Measurements from ENCODE around the gene FTMT.
"Not testable (repeated sequence)": the region's sequence is repeated elsewhere in the genome, so short reads cannot be mapped to it uniquely, and the experiment has no call there.

The FTMT gene

DNA sequence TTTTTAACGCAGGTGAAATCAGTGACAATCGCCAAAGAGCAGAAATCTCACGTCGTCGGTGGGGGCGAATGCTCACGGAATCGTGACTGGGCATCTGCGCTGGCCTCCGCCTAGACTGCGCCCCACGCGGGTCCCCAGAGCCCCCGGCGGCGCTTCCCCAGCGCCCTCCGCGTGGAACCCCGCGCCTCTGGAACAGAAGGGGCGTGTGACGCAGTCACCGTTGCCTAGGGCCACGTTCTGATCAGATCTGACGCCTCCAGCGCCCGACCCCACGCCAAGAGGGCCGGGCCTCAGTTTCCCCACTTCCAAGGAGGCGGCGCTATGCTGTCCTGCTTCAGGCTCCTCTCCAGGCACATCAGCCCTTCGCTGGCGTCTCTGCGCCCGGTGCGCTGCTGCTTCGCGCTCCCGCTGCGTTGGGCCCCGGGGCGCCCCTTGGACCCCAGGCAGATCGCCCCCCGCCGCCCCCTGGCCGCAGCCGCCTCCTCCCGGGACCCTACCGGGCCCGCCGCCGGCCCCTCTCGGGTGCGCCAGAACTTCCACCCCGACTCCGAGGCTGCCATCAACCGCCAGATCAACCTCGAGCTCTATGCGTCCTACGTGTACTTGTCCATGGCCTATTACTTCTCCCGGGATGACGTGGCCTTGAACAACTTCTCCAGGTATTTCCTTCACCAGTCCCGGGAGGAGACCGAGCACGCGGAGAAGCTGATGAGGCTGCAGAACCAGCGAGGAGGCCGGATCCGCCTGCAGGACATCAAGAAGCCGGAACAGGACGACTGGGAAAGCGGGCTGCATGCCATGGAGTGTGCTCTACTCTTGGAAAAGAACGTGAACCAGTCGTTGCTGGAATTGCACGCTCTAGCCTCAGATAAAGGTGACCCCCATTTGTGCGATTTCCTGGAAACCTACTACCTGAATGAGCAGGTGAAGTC is at the start of gene FTMT:
TSS of gene FTMT (plus strand) at position 240 of the 932 bp plus-strand sequence. CDS start at position 322, 82 bp downstream.
- Histone ChIP-seq H3K27me3 (ENCODE audit: control insufficient read depth, insufficient read depth, low read length) (no peaks in the 10 kb centered on the region), H3K9me3 (ENCODE audit: control insufficient read depth, insufficient read depth, low read length) (no peaks in the 10 kb centered on the region), H3K9ac (ENCODE audit: low read depth, low read length) (no peak within 1 kb of the TSS)

DNA sequence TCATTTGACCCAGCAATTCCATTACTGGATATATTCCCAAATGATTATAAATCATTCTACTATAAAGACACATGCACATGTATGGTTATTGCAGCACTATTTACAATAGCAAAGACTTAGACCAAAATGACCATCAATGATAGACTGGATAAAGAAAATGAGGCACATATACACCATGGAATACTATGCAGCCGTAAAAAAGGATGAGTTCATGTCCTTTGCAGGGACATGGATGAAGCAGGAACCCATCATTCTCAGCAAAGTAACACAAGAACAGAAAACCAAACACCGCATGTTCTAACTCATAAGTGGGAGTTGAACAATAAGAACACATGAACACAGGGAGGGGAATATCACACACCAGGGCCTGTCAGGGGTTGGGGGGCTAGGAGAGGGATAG is 46.4 kb upstream of the FTMT start:
- not testable (repeated sequence) for H3K36me3 ChIP-seq (ENCODE audit: control insufficient read depth, insufficient read depth, low read length); H3K27me3 ChIP-seq (ENCODE audit: control insufficient read depth, insufficient read depth, low read length); H3K4me3 ChIP-seq (ENCODE audit: low read depth, low read length); H3K9me3 ChIP-seq (ENCODE audit: control insufficient read depth, insufficient read depth, low read length); H3K4me1 ChIP-seq (ENCODE audit: control insufficient read depth, insufficient read depth, low read length); H3K9ac ChIP-seq (ENCODE audit: low read depth, low read length)

More for the DNA sequence above, at the start of gene FTMT:
- Histone ChIP-seq H3K4me1 (ENCODE audit: control insufficient read depth, insufficient read depth, low read length) (peaks cover 8% of the 10 kb centered on the region), H3K36me3 (ENCODE audit: control insufficient read depth, insufficient read depth, low read length) (no peaks in the 10 kb centered on the region), H3K4me3 (ENCODE audit: low read depth, low read length) (no peak within 1 kb of the TSS)

DNA sequence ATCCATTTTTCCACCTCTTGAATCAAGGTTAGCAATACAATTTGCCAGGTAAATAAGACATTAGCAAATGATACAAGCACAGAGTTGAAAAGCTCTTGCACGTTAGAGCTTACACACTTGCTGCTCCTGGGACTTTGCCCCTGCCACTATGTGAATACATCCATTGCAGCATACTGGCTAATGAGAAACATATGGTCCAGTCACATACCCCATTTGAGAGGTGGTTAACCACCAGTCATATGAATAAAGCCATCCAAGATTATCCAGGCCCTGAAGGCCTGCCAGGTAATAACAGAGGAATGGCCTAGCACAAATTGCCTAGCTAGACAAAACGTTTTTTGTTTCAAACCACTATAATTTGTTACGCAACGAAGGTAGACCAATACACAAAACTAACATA is 45.8 kb upstream of the FTMT start:
- Histone ChIP-seq H3K4me3 (ENCODE audit: low read depth, low read length) (no peak overlapping the region), H3K27me3 (ENCODE audit: control insufficient read depth, insufficient read depth, low read length) (no peaks in the 10 kb centered on the region), H3K9me3 (ENCODE audit: control insufficient read depth, insufficient read depth, low read length) (no peaks in the 10 kb centered on the region), H3K4me1 (ENCODE audit: control insufficient read depth, insufficient read depth, low read length) (no peaks in the 10 kb centered on the region), H3K9ac (ENCODE audit: low read depth, low read length) (no peak overlapping the region), H3K36me3 (ENCODE audit: control insufficient read depth, insufficient read depth, low read length) (no peaks in the 10 kb centered on the region)

DNA sequence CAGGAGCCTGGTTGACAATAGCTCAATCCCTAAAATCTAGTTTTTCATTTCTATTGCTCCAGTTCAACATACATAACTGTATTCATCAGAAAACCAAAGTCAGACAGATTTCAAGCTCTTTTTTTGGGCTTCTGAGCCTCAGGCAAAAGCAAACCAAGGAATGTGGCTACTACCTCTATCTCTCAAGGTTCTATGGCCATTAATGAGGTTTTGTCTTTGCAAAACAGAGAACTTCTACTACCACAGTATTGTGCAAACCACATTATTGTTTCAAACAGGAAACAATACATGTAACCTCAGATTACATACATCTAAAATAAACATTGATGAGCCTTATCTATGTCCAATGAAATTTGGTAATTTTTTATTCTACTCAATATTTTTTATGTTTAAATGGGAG is 35.5 kb upstream of the FTMT start:
- no peaks in the 10 kb centered on the region for H3K9me3 ChIP-seq (ENCODE audit: control insufficient read depth, insufficient read depth, low read length)
- no peaks in the 10 kb centered on the region for H3K27me3 ChIP-seq (ENCODE audit: control insufficient read depth, insufficient read depth, low read length)
- no peak overlapping the region for H3K9ac ChIP-seq (ENCODE audit: low read depth, low read length)
- no peaks in the 10 kb centered on the region for H3K36me3 ChIP-seq (ENCODE audit: control insufficient read depth, insufficient read depth, low read length)
- H3K4me3 ChIP-seq (ENCODE audit: low read depth, low read length), result no peak overlapping the region
- H3K4me1 ChIP-seq (ENCODE audit: control insufficient read depth, insufficient read depth, low read length), result no peaks in the 10 kb centered on the region

DNA sequence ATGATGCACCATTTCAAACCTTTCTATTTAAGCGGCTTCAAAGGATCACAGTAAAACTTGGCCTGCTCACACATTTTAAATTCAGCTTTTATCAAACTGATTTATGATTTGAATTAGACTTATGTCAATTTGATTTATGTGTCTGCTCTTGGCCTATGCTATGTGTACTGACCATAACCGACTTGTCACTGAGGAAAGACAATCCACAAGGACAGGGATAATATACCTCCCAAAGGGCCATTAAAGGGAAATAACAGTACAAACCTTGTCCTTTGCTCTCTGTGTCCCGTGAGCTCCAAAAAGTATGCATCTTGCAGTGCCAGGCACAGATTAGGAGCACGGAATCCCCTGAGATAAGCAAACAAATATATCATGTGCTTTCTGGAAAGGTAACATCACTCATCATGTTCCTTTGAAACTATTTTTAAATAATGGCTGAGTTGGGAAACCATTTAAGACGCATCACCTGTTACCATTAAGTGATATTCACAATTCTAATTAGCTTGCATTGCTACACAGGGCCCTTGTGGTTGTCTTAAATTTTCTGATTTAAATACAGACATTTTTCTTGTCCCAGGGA is 31.9 kb upstream of the FTMT start:
- Histone ChIP-seq H3K9me3 (ENCODE audit: control insufficient read depth, insufficient read depth, low read length) (no peaks in the 10 kb centered on the region), H3K9ac (ENCODE audit: low read depth, low read length) (no peak overlapping the region), H3K36me3 (ENCODE audit: control insufficient read depth, insufficient read depth, low read length) (no peaks in the 10 kb centered on the region), H3K4me1 (ENCODE audit: control insufficient read depth, insufficient read depth, low read length) (no peaks in the 10 kb centered on the region), H3K27me3 (ENCODE audit: control insufficient read depth, insufficient read depth, low read length) (no peaks in the 10 kb centered on the region), H3K4me3 (ENCODE audit: low read depth, low read length) (no peak overlapping the region)

DNA sequence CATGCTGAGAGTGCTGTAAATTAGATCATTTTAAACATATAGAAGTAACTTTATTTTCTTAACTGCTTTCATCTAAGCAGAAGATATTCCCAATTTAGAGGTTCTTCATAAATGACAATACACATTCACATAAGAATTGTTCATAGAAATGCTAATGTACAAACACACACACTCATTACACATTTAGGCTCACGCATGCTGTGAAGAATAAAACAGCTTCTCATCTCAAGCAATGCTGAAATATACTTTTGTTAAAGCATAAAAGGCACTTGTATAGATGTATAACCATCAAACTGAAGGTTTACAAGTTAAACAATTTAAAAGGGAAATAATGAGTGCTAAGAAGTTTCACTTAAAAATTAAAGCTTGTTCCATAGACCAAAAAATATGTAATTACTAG is 18.1 kb upstream of the FTMT start:
- Histone ChIP-seq H3K4me1 (ENCODE audit: control insufficient read depth, insufficient read depth, low read length) (no peaks in the 10 kb centered on the region), H3K9ac (ENCODE audit: low read depth, low read length) (no peak overlapping the region), H3K36me3 (ENCODE audit: control insufficient read depth, insufficient read depth, low read length) (no peaks in the 10 kb centered on the region), H3K9me3 (ENCODE audit: control insufficient read depth, insufficient read depth, low read length) (no peaks in the 10 kb centered on the region), H3K27me3 (ENCODE audit: control insufficient read depth, insufficient read depth, low read length) (no peaks in the 10 kb centered on the region), H3K4me3 (ENCODE audit: low read depth, low read length) (no peak overlapping the region)

DNA sequence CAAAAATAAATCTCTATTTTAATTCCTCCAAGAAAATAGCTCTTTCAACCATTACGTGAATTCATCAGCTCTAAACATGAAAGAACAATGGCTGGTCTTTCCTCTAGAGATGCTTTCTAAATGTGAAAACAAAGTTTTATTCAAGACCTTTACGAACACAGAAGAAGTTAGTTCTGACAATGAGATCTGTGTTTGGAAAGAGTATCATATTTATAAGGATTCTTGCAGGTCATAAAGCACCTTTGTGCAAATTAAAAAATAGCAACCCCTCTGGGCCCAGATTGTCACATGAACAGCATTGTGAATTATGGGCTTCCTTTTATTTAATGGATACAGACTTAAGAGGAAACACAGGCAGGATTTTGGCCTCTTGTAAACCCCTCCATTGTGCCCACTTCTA is 17.7 kb upstream of the FTMT start:
- Histone ChIP-seq H3K4me1 (ENCODE audit: control insufficient read depth, insufficient read depth, low read length) (no peaks in the 10 kb centered on the region), H3K27me3 (ENCODE audit: control insufficient read depth, insufficient read depth, low read length) (no peaks in the 10 kb centered on the region), H3K9me3 (ENCODE audit: control insufficient read depth, insufficient read depth, low read length) (no peaks in the 10 kb centered on the region), H3K36me3 (ENCODE audit: control insufficient read depth, insufficient read depth, low read length) (no peaks in the 10 kb centered on the region), H3K9ac (ENCODE audit: low read depth, low read length) (no peak overlapping the region), H3K4me3 (ENCODE audit: low read depth, low read length) (no peak overlapping the region)

DNA sequence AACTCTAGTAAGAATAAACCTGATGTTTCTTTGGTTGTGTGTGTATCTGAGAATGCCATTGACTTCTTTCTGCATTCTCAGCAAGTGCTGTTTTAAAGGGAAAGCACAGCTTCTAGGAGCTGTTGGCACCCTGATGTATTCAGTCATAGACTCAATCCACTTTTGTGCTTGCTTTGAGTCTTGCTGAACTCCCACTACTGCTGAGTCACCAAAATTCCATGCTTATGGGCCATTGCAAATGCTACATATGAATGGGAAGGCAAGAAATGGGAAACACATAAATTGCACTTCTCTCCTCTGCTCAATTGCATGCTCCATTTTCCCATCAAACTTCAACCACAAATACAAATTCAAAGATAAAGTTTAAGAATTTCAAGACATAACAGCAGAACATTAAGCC is 9.8 kb upstream of the FTMT start:
- no peaks in the 10 kb centered on the region for H3K36me3 ChIP-seq (ENCODE audit: control insufficient read depth, insufficient read depth, low read length)
- no peaks in the 10 kb centered on the region for H3K4me1 ChIP-seq (ENCODE audit: control insufficient read depth, insufficient read depth, low read length)
- H3K27me3 ChIP-seq (ENCODE audit: control insufficient read depth, insufficient read depth, low read length), result no peaks in the 10 kb centered on the region
- no peak overlapping the region for H3K4me3 ChIP-seq (ENCODE audit: low read depth, low read length)
- H3K9me3 ChIP-seq (ENCODE audit: control insufficient read depth, insufficient read depth, low read length), result no peaks in the 10 kb centered on the region
- no peak overlapping the region for H3K9ac ChIP-seq (ENCODE audit: low read depth, low read length)

DNA sequence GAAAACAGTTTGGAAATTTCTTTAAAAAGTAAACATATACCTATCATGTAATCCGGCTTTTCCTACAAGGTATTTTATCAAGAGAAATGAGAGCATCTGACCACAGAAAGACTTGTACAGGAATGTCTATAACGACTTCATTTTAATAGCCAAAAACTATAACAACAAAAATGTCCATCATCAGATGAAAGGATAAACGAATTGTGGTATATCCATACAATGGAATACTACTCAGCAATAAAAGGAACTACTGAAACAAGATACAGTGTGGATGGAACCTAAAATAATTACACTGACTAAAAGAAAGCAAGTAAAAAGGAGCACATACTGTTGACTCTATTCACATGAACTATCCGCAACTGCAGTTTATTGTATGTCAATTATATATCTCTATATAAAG is 1.4 kb upstream of the FTMT start:
- Histone ChIP-seq H3K4me1 (ENCODE audit: control insufficient read depth, insufficient read depth, low read length) (peaks cover 8% of the 10 kb centered on the region), H3K9ac (ENCODE audit: low read depth, low read length) (no peak overlapping the region), H3K36me3 (ENCODE audit: control insufficient read depth, insufficient read depth, low read length) (no peaks in the 10 kb centered on the region), H3K9me3 (ENCODE audit: control insufficient read depth, insufficient read depth, low read length) (no peaks in the 10 kb centered on the region), H3K4me3 (ENCODE audit: low read depth, low read length) (no peak overlapping the region), H3K27me3 (ENCODE audit: control insufficient read depth, insufficient read depth, low read length) (no peaks in the 10 kb centered on the region)

DNA sequence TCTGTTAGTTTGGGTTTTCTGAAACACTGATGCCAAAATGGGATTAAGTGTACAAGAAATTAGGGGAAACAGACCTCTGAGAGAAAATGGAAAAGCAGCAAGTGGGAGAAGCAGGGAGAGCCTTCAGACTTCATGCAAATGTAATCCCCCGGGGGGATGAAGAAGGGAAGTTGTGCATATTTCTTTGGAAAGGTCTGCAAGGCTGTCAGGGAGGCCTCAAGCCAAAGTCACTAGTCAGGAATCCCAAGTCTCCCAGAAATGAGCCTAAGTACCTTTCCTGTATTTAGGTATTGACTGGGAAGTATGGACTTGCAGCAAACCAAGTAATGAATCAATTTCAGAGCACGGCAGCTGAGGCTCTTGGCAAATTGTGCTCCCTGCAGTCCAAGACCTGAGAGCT is 2.2 kb downstream of the FTMT start:
- H3K4me3 ChIP-seq (ENCODE audit: low read depth, low read length), result no peak overlapping the region
- H3K4me1 ChIP-seq (ENCODE audit: control insufficient read depth, insufficient read depth, low read length), result peaks cover 8% of the 10 kb centered on the region
- H3K9me3 ChIP-seq (ENCODE audit: control insufficient read depth, insufficient read depth, low read length), result no peaks in the 10 kb centered on the region
- no peaks in the 10 kb centered on the region for H3K36me3 ChIP-seq (ENCODE audit: control insufficient read depth, insufficient read depth, low read length)
- H3K27me3 ChIP-seq (ENCODE audit: control insufficient read depth, insufficient read depth, low read length), result no peaks in the 10 kb centered on the region
- no peak overlapping the region for H3K9ac ChIP-seq (ENCODE audit: low read depth, low read length)

DNA sequence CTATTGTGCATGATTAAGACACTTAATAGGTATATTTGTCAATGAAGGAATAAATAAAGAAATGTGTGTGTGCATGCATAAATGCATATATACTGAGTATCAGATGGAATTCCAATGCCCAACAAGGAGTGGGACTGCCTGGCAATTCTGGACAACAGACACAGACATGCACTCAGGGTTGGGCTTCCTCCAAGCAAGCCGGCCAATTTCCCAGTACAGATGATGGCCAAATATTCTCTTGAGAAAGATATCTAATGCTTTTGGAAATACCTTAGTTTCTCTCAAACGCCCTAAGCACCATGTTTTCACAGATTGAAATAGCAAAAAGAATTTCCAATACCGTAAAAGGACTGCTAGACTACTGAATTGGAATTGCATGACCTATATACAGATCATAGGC is 11.1 kb downstream of the FTMT start:
- Histone ChIP-seq H3K36me3 (ENCODE audit: control insufficient read depth, insufficient read depth, low read length) (no peaks in the 10 kb centered on the region), H3K4me1 (ENCODE audit: control insufficient read depth, insufficient read depth, low read length) (no peaks in the 10 kb centered on the region), H3K4me3 (ENCODE audit: low read depth, low read length) (no peak overlapping the region), H3K9ac (ENCODE audit: low read depth, low read length) (no peak overlapping the region), H3K27me3 (ENCODE audit: control insufficient read depth, insufficient read depth, low read length) (no peaks in the 10 kb centered on the region), H3K9me3 (ENCODE audit: control insufficient read depth, insufficient read depth, low read length) (no peaks in the 10 kb centered on the region)

DNA sequence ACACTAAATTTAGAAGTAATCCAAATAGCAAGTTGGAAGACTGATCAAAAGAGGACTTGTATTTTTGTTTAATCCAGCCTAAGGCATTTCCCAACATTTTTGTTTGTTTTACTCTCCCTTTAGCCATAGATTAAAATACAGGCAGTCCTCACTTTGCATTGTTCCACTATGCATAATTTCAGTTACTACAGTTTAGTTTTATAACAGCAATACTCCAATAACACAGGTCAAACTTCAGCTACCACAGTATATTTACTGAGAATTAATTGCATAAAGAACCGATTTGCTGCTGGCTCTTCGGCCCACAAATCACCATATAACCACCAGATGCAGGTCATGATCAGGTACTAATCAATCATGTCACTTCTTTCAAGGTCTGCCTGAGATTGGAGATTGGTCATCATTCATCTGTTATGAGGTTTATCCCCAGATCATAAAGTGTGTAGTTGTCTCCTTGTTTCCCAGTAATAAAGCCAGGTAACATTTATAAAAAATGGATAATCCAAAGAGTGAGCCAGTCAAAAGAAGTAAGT is 12.1 kb downstream of the FTMT start:
- Histone ChIP-seq H3K27me3 (ENCODE audit: control insufficient read depth, insufficient read depth, low read length) (no peaks in the 10 kb centered on the region), H3K36me3 (ENCODE audit: control insufficient read depth, insufficient read depth, low read length) (no peaks in the 10 kb centered on the region), H3K9ac (ENCODE audit: low read depth, low read length) (no peak overlapping the region), H3K9me3 (ENCODE audit: control insufficient read depth, insufficient read depth, low read length) (no peaks in the 10 kb centered on the region), H3K4me1 (ENCODE audit: control insufficient read depth, insufficient read depth, low read length) (no peaks in the 10 kb centered on the region), H3K4me3 (ENCODE audit: low read depth, low read length) (no peak overlapping the region)

Data from iPS-15b (cell line).